Measurements from ENCODE around the gene GOLGA6L7.
A peak's percentile ranks its signal among the peaks of the same experiment; 100 is the strongest.

GOLGA6L7 gene

GRCh38 chr15:28881600-28881999 lies 33.2 kb upstream of the GOLGA6L7 start:
- Histone ChIP-seq H3K4me1 (ENCODE audit: control insufficient read depth, insufficient read depth, low read length) (peaks cover 8% of the 10 kb centered on the region), H3K27ac (ENCODE audit: low read depth, low read length) (no peak overlapping the region), H3K4me3 (ENCODE audit: low read depth, low read length) (no peak overlapping the region), H3K9ac (ENCODE audit: low read depth, low read length) (no peak overlapping the region), H3K27me3 (ENCODE audit: control insufficient read depth, insufficient read depth, low read length) (peaks cover 30% of the 10 kb centered on the region), H3K9me3 (ENCODE audit: control insufficient read depth, insufficient read depth, low read length) (no peaks in the 10 kb centered on the region), H3K36me3 (ENCODE audit: control insufficient read depth, insufficient read depth, low read length) (no peaks in the 10 kb centered on the region)

GRCh38 chr15:28881170-28881569 lies 32.7 kb upstream of the GOLGA6L7 start:
- H3K9ac ChIP-seq (ENCODE audit: low read depth, low read length) = no peak overlapping the region
- H3K4me1 ChIP-seq (ENCODE audit: control insufficient read depth, insufficient read depth, low read length) = peaks cover 9% of the 10 kb centered on the region
- H3K4me3 ChIP-seq (ENCODE audit: low read depth, low read length) = no peak overlapping the region
- H3K27me3 ChIP-seq (ENCODE audit: control insufficient read depth, insufficient read depth, low read length) = peaks cover 27% of the 10 kb centered on the region
- H3K36me3 ChIP-seq (ENCODE audit: control insufficient read depth, insufficient read depth, low read length) = no peaks in the 10 kb centered on the region
- no peaks in the 10 kb centered on the region for H3K9me3 ChIP-seq (ENCODE audit: control insufficient read depth, insufficient read depth, low read length)
- H3K27ac ChIP-seq (ENCODE audit: low read depth, low read length) = no peak overlapping the region

DNA sequence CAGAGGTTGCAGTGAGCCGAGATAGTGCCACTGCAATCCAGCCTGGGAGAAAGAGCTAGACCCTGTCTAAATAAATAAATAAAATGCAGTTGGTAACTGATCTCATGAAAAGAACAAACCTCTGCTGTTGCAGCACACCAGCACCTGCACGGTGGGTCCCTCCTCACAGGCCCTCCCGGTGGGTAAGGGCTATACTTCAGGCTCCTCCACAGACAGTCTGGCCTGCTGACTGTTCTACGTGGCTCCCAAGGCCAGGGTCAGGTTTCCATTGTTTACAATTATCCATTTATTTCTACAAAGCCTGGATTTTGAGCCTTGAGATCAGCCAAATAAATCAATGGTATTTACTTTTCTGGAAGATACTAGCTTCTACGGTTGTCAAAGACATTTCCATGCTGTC lies 32.2 kb upstream of the GOLGA6L7 start:
- no peak overlapping the region for H3K27ac ChIP-seq (ENCODE audit: low read depth, low read length)
- H3K4me1 ChIP-seq (ENCODE audit: control insufficient read depth, insufficient read depth, low read length) = peaks cover 14% of the 10 kb centered on the region
- H3K27me3 ChIP-seq (ENCODE audit: control insufficient read depth, insufficient read depth, low read length) = peaks cover 23% of the 10 kb centered on the region
- H3K36me3 ChIP-seq (ENCODE audit: control insufficient read depth, insufficient read depth, low read length) = no peaks in the 10 kb centered on the region
- H3K4me3 ChIP-seq (ENCODE audit: low read depth, low read length) = no peak overlapping the region
- H3K9ac ChIP-seq (ENCODE audit: low read depth, low read length) = no peak overlapping the region
- no peaks in the 10 kb centered on the region for H3K9me3 ChIP-seq (ENCODE audit: control insufficient read depth, insufficient read depth, low read length)

DNA sequence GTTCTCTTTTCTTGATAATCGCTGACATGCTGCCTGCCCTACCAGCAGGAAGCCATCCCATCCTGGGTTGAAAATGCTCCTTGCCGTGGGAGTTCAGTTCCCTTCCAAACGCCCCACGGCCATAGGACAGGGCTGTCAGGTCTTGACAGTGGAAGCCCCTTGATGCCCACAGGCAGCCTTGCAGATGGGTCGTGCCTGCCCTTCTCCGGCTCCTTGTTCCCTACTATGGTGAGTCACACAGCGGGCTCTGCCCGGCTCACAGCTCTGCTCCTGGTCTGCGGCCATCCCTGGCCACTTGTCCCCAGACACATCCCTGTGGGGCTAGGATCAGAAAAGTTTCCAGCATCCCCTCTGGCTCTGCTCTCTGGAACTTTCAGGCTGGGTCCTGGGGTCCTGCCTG lies 31.1 kb upstream of the GOLGA6L7 start:
- no peak overlapping the region for H3K4me3 ChIP-seq (ENCODE audit: low read depth, low read length)
- H3K9me3 ChIP-seq (ENCODE audit: control insufficient read depth, insufficient read depth, low read length) = no peaks in the 10 kb centered on the region
- H3K27me3 ChIP-seq (ENCODE audit: control insufficient read depth, insufficient read depth, low read length) = peaks cover 18% of the 10 kb centered on the region
- H3K9ac ChIP-seq (ENCODE audit: low read depth, low read length) = no peak overlapping the region
- no peak overlapping the region for H3K27ac ChIP-seq (ENCODE audit: low read depth, low read length)
- no peaks in the 10 kb centered on the region for H3K36me3 ChIP-seq (ENCODE audit: control insufficient read depth, insufficient read depth, low read length)
- peaks cover 14% of the 10 kb centered on the region for H3K4me1 ChIP-seq (ENCODE audit: control insufficient read depth, insufficient read depth, low read length)

DNA sequence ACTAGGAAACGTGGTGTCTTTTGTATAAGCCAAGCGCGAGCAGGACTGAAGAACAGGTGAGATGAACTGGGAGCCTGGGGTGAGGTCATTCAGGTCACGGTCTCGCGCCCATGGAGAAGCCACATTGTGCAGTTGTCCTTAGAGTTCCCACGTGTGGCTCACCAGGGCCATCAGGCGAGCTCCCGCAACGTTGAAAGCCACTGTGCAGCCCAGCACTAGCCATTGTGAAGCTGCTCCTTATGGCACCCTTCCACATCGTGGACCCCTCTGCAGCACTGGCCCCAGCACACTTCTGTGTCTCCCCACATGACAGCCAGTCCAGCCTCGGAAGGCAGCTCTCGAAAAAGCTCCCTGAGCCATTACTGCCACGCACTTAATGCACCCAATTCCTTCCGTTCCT lies 29.8 kb upstream of the GOLGA6L7 start:
- peaks cover 14% of the 10 kb centered on the region for H3K4me1 ChIP-seq (ENCODE audit: control insufficient read depth, insufficient read depth, low read length)
- no peak overlapping the region for H3K9ac ChIP-seq (ENCODE audit: low read depth, low read length)
- no peak overlapping the region for H3K27ac ChIP-seq (ENCODE audit: low read depth, low read length)
- H3K9me3 ChIP-seq (ENCODE audit: control insufficient read depth, insufficient read depth, low read length) = no peaks in the 10 kb centered on the region
- H3K4me3 ChIP-seq (ENCODE audit: low read depth, low read length) = no peak overlapping the region
- H3K36me3 ChIP-seq (ENCODE audit: control insufficient read depth, insufficient read depth, low read length) = no peaks in the 10 kb centered on the region
- peaks cover 12% of the 10 kb centered on the region; the same call in 1 of the 2 replicates for H3K27me3 ChIP-seq (ENCODE audit: control insufficient read depth, insufficient read depth, low read length)

GRCh38 chr15:28876845-28877185 lies 28.4 kb upstream of the GOLGA6L7 start:
- peaks cover 14% of the 10 kb centered on the region for H3K4me1 ChIP-seq (ENCODE audit: control insufficient read depth, insufficient read depth, low read length)
- no peak overlapping the region for H3K4me3 ChIP-seq (ENCODE audit: low read depth, low read length)
- H3K9me3 ChIP-seq (ENCODE audit: control insufficient read depth, insufficient read depth, low read length) = no peaks in the 10 kb centered on the region
- no peak overlapping the region for H3K9ac ChIP-seq (ENCODE audit: low read depth, low read length)
- peaks cover 12% of the 10 kb centered on the region; the same call in 1 of the 2 replicates for H3K27me3 ChIP-seq (ENCODE audit: control insufficient read depth, insufficient read depth, low read length)
- H3K36me3 ChIP-seq (ENCODE audit: control insufficient read depth, insufficient read depth, low read length) = no peaks in the 10 kb centered on the region
- H3K27ac ChIP-seq (ENCODE audit: low read depth, low read length) = no peak overlapping the region

- Histone ChIP-seq H3K4me1 (ENCODE audit: control insufficient read depth, insufficient read depth, low read length) (peaks cover 14% of the 10 kb centered on the region), H3K27me3 (ENCODE audit: control insufficient read depth, insufficient read depth, low read length) (peaks cover 12% of the 10 kb centered on the region; the same call in 1 of the 2 replicates), H3K9ac (ENCODE audit: low read depth, low read length) (no peak overlapping the region), H3K9me3 (ENCODE audit: control insufficient read depth, insufficient read depth, low read length) (no peaks in the 10 kb centered on the region), H3K36me3 (ENCODE audit: control insufficient read depth, insufficient read depth, low read length) (no peaks in the 10 kb centered on the region), H3K4me3 (ENCODE audit: low read depth, low read length) (no peak overlapping the region), H3K27ac (ENCODE audit: low read depth, low read length) (peak overlapping the region; percentile 77)
Measured at GRCh38 chr15:28876131-28876844, 27.8 kb upstream of the GOLGA6L7 start.

GRCh38 chr15:28875461-28876000 lies 27.1 kb upstream of the GOLGA6L7 start:
- no peak overlapping the region for H3K4me3 ChIP-seq (ENCODE audit: low read depth, low read length)
- peak overlapping the region; percentile 77 for H3K27ac ChIP-seq (ENCODE audit: low read depth, low read length)
- no peak overlapping the region for H3K9ac ChIP-seq (ENCODE audit: low read depth, low read length)
- peaks cover 14% of the 10 kb centered on the region for H3K4me1 ChIP-seq (ENCODE audit: control insufficient read depth, insufficient read depth, low read length)
- no peaks in the 10 kb centered on the region for H3K9me3 ChIP-seq (ENCODE audit: control insufficient read depth, insufficient read depth, low read length)
- H3K36me3 ChIP-seq (ENCODE audit: control insufficient read depth, insufficient read depth, low read length) = no peaks in the 10 kb centered on the region
- peaks cover 12% of the 10 kb centered on the region; the same call in 1 of the 2 replicates for H3K27me3 ChIP-seq (ENCODE audit: control insufficient read depth, insufficient read depth, low read length)

GRCh38 chr15:28873585-28874190 lies 25.2 kb upstream of the GOLGA6L7 start:
- Histone ChIP-seq H3K36me3 (ENCODE audit: control insufficient read depth, insufficient read depth, low read length) (no peaks in the 10 kb centered on the region), H3K27me3 (ENCODE audit: control insufficient read depth, insufficient read depth, low read length) (peaks cover 12% of the 10 kb centered on the region; the same call in 1 of the 2 replicates), H3K27ac (ENCODE audit: low read depth, low read length) (no peak overlapping the region), H3K4me1 (ENCODE audit: control insufficient read depth, insufficient read depth, low read length) (peaks cover 14% of the 10 kb centered on the region), H3K4me3 (ENCODE audit: low read depth, low read length) (no peak overlapping the region), H3K9ac (ENCODE audit: low read depth, low read length) (no peak overlapping the region), H3K9me3 (ENCODE audit: control insufficient read depth, insufficient read depth, low read length) (no peaks in the 10 kb centered on the region)

- Histone ChIP-seq H3K27ac (ENCODE audit: low read depth, low read length) (no peak overlapping the region), H3K36me3 (ENCODE audit: control insufficient read depth, insufficient read depth, low read length) (no peaks in the 10 kb centered on the region), H3K4me3 (ENCODE audit: low read depth, low read length) (no peak overlapping the region), H3K4me1 (ENCODE audit: control insufficient read depth, insufficient read depth, low read length) (peaks cover 14% of the 10 kb centered on the region), H3K9me3 (ENCODE audit: control insufficient read depth, insufficient read depth, low read length) (no peaks in the 10 kb centered on the region), H3K9ac (ENCODE audit: low read depth, low read length) (no peak overlapping the region), H3K27me3 (ENCODE audit: control insufficient read depth, insufficient read depth, low read length) (peaks cover 7% of the 10 kb centered on the region; the same call in 1 of the 2 replicates)
Measured at GRCh38 chr15:28873006-28873405, 24.6 kb upstream of the GOLGA6L7 start.

DNA sequence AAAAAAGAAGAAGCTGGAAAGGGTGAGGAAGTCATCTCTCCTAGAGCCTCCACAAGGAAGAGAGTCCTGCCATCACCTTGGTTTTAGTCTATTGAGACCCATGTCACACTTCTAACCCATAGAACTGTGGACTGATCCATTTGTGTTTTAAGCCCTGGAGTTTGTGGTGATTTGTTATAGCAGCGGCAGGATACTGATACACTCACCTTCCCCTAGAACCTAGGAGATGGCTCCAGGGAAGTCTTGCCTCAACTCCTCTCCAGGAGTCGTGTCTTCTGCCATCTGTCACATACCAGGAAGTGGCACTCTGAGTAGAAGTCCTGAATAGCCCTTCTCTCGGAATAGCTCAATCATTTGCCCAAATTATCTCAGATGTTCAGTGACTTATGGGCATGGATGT lies 22.7 kb upstream of the GOLGA6L7 start:
- H3K9me3 ChIP-seq (ENCODE audit: control insufficient read depth, insufficient read depth, low read length) = no peaks in the 10 kb centered on the region
- H3K9ac ChIP-seq (ENCODE audit: low read depth, low read length) = no peak overlapping the region

More for the DNA sequence above, 22.7 kb upstream of the GOLGA6L7 start:
- peaks cover 9% of the 10 kb centered on the region; the same call in 1 of the 2 replicates for H3K4me1 ChIP-seq (ENCODE audit: control insufficient read depth, insufficient read depth, low read length)
- H3K4me3 ChIP-seq (ENCODE audit: low read depth, low read length) = no peak overlapping the region
- no peak overlapping the region for H3K27ac ChIP-seq (ENCODE audit: low read depth, low read length)
- H3K27me3 ChIP-seq (ENCODE audit: control insufficient read depth, insufficient read depth, low read length) = peaks cover 6% of the 10 kb centered on the region; the same call in 1 of the 2 replicates
- no peaks in the 10 kb centered on the region for H3K36me3 ChIP-seq (ENCODE audit: control insufficient read depth, insufficient read depth, low read length)

Data from HUES48 (cell line).